H1 (cell line): ENCODE data around the gene ZNF280C. TPM values are rescaled to one million over a fixed set of nuclear protein-coding genes. Genes with fewer than 3 reads are reported as not detected.

ENCODE experiments used
- CTCF ChIA-PET: fragments of 300-600 bp; sonication (Branson Sonifier 250); formaldehyde crosslinking; loops from one replicate; lab custom pipeline; 2021; ENCODE audit not compliant: partially characterized antibody; lab: Charles Lee
- POLR2A ChIA-PET: fragments of 300-600 bp; sonication (Branson Sonifier 250); formaldehyde crosslinking; loops from one replicate; lab custom pipeline; 2021; ENCODE audit warnings: inconsistent platforms; ENCODE audit not compliant: partially characterized antibody; lab: Charles Lee
- DNase-seq, 2 experiments: peaks; one replicate each; pipeline versions ENCODE4 v3.0.0 to v3.0.0-alpha.2; 2010 to 2022; ENCODE audit warnings: low spot score in 2 of 2, low read depth in 1 of 2, mixed read lengths in 1 of 2
- FAIRE-seq: peaks from 2 replicates; lab custom pipeline; 2011; peaks lifted over from hg19 to GRCh38; lab: Jason Lieb, UNC
- H2AFZ ChIP-seq: 2 replicates; pipeline ENCODE4 v1.8.1; 2012; ENCODE audit warnings: low read length, inconsistent platforms
- H2AK5ac ChIP-seq: 2 replicates; pipeline ENCODE4 v1.6.1; 2013; ENCODE audit warnings: low read depth, low read length
- H2BK120ac ChIP-seq: replicated peaks from 2 replicates; pipeline ENCODE3; 2013; ENCODE audit warnings: low read depth, low read length, inconsistent platforms
- H2BK12ac ChIP-seq: 2 replicates; pipeline ENCODE4 v1.6.1; 2013; ENCODE audit warnings: low read depth, low read length
- H2BK15ac ChIP-seq: 2 replicates; pipeline ENCODE4 v1.6.1; 2013; ENCODE audit warnings: low read length
- H2BK20ac ChIP-seq: 2 replicates; pipeline ENCODE4 v1.6.1; 2013; ENCODE audit warnings: low read length
- H2BK5ac ChIP-seq: 2 replicates; pipeline ENCODE4 v1.6.1; 2013; ENCODE audit warnings: low read depth, low read length
- H3K14ac ChIP-seq: 2 replicates; pipeline ENCODE4 v1.6.1; 2013; ENCODE audit warnings: inconsistent platforms; ENCODE audit not compliant: insufficient read length
- H3K18ac ChIP-seq: 2 replicates; pipeline ENCODE4 v1.6.1; 2013; ENCODE audit warnings: low read length; ENCODE audit errors: extremely low read depth
- H3K23ac ChIP-seq: 2 replicates; pipeline ENCODE4 v1.6.1; 2013; ENCODE audit warnings: inconsistent platforms; ENCODE audit not compliant: insufficient read length
- H3K23me2 ChIP-seq: 2 replicates; pipeline ENCODE4 v1.6.1; 2013; ENCODE audit warnings: low read depth, low read length
- H3K27ac ChIP-seq: 2 replicates; pipeline ENCODE4 v1.6.1; 2011; ENCODE audit warnings: low read depth, low read length, inconsistent platforms
- H3K27me3 ChIP-seq, 4 experiments: replicated peaks in 1 of 4; 1 replicate in 1 of 4; 2 replicates in 3 of 4; pipeline versions ENCODE4 v1.6.1 to v1.8.1; 2011 to 2013; ENCODE audit warnings: low read length in 3 of 4, mild to moderate bottlenecking in 3 of 4, inconsistent platforms in 2 of 4, mixed read lengths in 2 of 4, moderate library complexity in 1 of 4; ENCODE audit not compliant: control insufficient read depth in 3 of 4, insufficient read depth in 3 of 4; ENCODE audit errors: extremely low read depth in 1 of 4
- H3K36me3 ChIP-seq, 4 experiments: 2 replicates each; pipeline versions ENCODE4 v1.6.1 to v1.8.1; 2011 to 2013; ENCODE audit warnings: mild to moderate bottlenecking in 4 of 4, low read length in 3 of 4, moderate library complexity in 2 of 4, control low read depth in 1 of 4, inconsistent platforms in 1 of 4; ENCODE audit not compliant: insufficient read depth in 4 of 4, control insufficient read depth in 2 of 4
- H3K4ac ChIP-seq: replicated peaks from 2 replicates; pipeline ENCODE3; 2013; ENCODE audit warnings: low read length, low read depth, mixed read lengths, inconsistent platforms; ENCODE audit not compliant: insufficient read length
- H3K4me1 ChIP-seq, 4 experiments: replicated peaks in 1 of 4; 1 replicate in 1 of 4; 2 replicates in 3 of 4; pipeline versions ENCODE4 v1.6.1 to v1.8.1; 2011 to 2013; ENCODE audit warnings: low read length in 3 of 4, inconsistent platforms in 2 of 4, mixed read lengths in 1 of 4; ENCODE audit not compliant: insufficient read depth in 4 of 4, control insufficient read depth in 3 of 4
- H3K4me2 ChIP-seq, 2 experiments: 2 replicates each; pipeline versions ENCODE4 v1.6.1 to v1.8.1; 2011 to 2013; ENCODE audit warnings: low read depth in 2 of 2, low read length in 2 of 2, control low read depth in 1 of 2, inconsistent platforms in 1 of 2, mild to moderate bottlenecking in 1 of 2; ENCODE audit not compliant: insufficient read depth in 1 of 2
- H3K4me3 ChIP-seq, 4 experiments: fragments of 200-600, 300-600 bp in 1 of 4; sonication (generic), shearing (Covaris generic), sonication (Bioruptor Twin) in 1 of 4; 2 replicates each; pipeline versions ENCODE4 v1.5.1 to v1.8.1; 2011 to 2016; ENCODE audit warnings: low read length in 4 of 4, low read depth in 3 of 4, control low read depth in 2 of 4, inconsistent platforms in 2 of 4, mild to moderate bottlenecking in 2 of 4, mixed read lengths in 1 of 4, moderate library complexity in 1 of 4; ENCODE audit not compliant: insufficient read depth in 2 of 4; ENCODE audit errors: extremely low read depth in 1 of 4
- H3K56ac ChIP-seq: replicated peaks from 2 replicates; pipeline ENCODE3; 2013; ENCODE audit warnings: low read depth, mild to moderate bottlenecking, mixed read lengths, low read length, inconsistent platforms; ENCODE audit not compliant: insufficient read length
- H3K79me1 ChIP-seq: 2 replicates; pipeline ENCODE4 v1.6.1; 2013; ENCODE audit warnings: low read depth, low read length, control low read depth
- H3K79me2 ChIP-seq, 2 experiments: 2 replicates each; pipeline versions ENCODE4 v1.6.1 to v1.8.1; 2012 to 2013; ENCODE audit warnings: low read length in 2 of 2, mild to moderate bottlenecking in 2 of 2, inconsistent platforms in 1 of 2; ENCODE audit not compliant: insufficient read depth in 2 of 2, control insufficient read depth in 1 of 2
- H3K9ac ChIP-seq, 4 experiments: replicated peaks in 1 of 4; 1 replicate in 1 of 4; 2 replicates in 3 of 4; pipeline versions ENCODE4 v1.6.1 to v1.8.1; 2011 to 2013; ENCODE audit warnings: low read depth in 3 of 4, low read length in 3 of 4, control low read depth in 2 of 4, mild to moderate bottlenecking in 2 of 4, moderate library complexity in 2 of 4, inconsistent platforms in 1 of 4; ENCODE audit errors: extremely low read depth in 1 of 4
- H3K9me3 ChIP-seq, 2 experiments: 2 replicates each; pipeline versions ENCODE4 v1.6.1 to v1.8.1; 2012 to 2013; ENCODE audit warnings: mild to moderate bottlenecking in 2 of 2, moderate library complexity in 2 of 2, control low read depth in 1 of 2, inconsistent platforms in 1 of 2, low read depth in 1 of 2, low read length in 1 of 2, mixed read lengths in 1 of 2; ENCODE audit not compliant: insufficient read depth in 2 of 2
- H4K20me1 ChIP-seq, 2 experiments: replicated peaks in 1 of 2; 2 replicates each; pipeline versions ENCODE3 to v1.8.1; 2011 to 2013; ENCODE audit warnings: inconsistent platforms in 2 of 2, low read length in 2 of 2, mild to moderate bottlenecking in 1 of 2; ENCODE audit not compliant: insufficient read depth in 2 of 2, control insufficient read depth in 1 of 2
- H4K5ac ChIP-seq: 2 replicates; pipeline ENCODE4 v1.6.1; 2013; ENCODE audit warnings: low read length, low read depth, mixed read lengths, inconsistent platforms; ENCODE audit not compliant: insufficient read length
- H4K8ac ChIP-seq: 2 replicates; pipeline ENCODE4 v1.8.0; 2013; ENCODE audit warnings: mild to moderate bottlenecking, moderate library complexity, low read length, inconsistent platforms; ENCODE audit not compliant: insufficient read depth; ENCODE audit errors: extremely low read depth
- H4K91ac ChIP-seq: replicated peaks from 2 replicates; pipeline ENCODE3; 2013; ENCODE audit warnings: low read length, mixed read lengths, inconsistent platforms; ENCODE audit not compliant: insufficient read length
- RXRA ChIP-seq: IDR thresholded peaks from 2 replicates; pipeline ENCODE4 v1.6.1; 2011; ENCODE audit warnings: low read depth, mild to moderate bottlenecking, low read length, moderate library complexity; ENCODE audit not compliant: insufficient read depth
- ZNF274 ChIP-seq: IDR thresholded peaks from 2 replicates; pipeline ENCODE4 v1.7.0; 2012; ENCODE audit warnings: low read length, borderline replicate concordance; ENCODE audit errors: extremely low read depth
- WGBS, 2 experiments: shearing (Covaris generic) in 1 of 2; methylation state at CpG; one replicate each; pipeline versions ENCODE4 v1.1.6 to v1.1.7; 2013 to 2015; ENCODE audit warnings: low lambda C conversion rate in 2 of 2, mixed read lengths in 2 of 2, inconsistent platforms in 1 of 2, low coverage in 1 of 2, missing lambda C conversion rate in 1 of 2; ENCODE audit not compliant: insufficient replicate concordance in 2 of 2, insufficient coverage in 1 of 2, insufficient read length in 1 of 2; ENCODE audit errors: extremely low coverage in 1 of 2, missing lambda C conversion rate in 1 of 2; 5-methylcytosine and 5-hydroxymethylcytosine counted together
- polyA plus RNA-seq, 7 experiments: library from polyadenylated mRNA; depleted of rRNA in 3 of 7; stranded (reverse) in 5 of 7; unstranded in 2 of 7; fragments of >200 nt in 5 of 7; fragments of 200-250 nt in 2 of 7; gene quantifications; 1 replicate in 5 of 7; 2 replicates in 1 of 7; 4 replicates in 1 of 7; pipeline versions ENCODE4 v1.2.1 to v1.2.3, GENCODE V29; 2011 to 2013; ENCODE audit warnings: missing spikeins in 2 of 7, mixed read lengths in 2 of 7
- total RNA-seq: library from RNA; stranded (reverse); fragmentation: NEBNext Ultra II Directional; extraction: Animal tissue kit (Norgen Biotek cat#: 25700); gene quantifications from 2 replicates; pipeline ENCODE4 v1.2.1, GENCODE V29; 2021
- TF ChIP-seq, protein P1 (sequence below), 3 experiments: IDR thresholded peaks; 1 replicate in 2 of 3; 2 replicates in 1 of 3; pipeline versions ENCODE4 v1.5.1 to v1.6.1; 2011; ENCODE audit warnings: low read length in 3 of 3, mild to moderate bottlenecking in 3 of 3, inconsistent platforms in 2 of 3, low read depth in 1 of 3, moderate library complexity in 1 of 3; ENCODE audit not compliant: insufficient read depth in 1 of 3; ENCODE audit errors: control extremely low read depth in 1 of 3

Gene ZNF280C
- total and polyA plus RNA-seq, 2 of the 8 experiments (the other 6 are each of a cell fraction or from before 2014, with no cell fraction given) = 8.4 to 13.4 TPM

- Histone ChIP-seq H4K20me1 (no peaks in the 10 kb centered on the region), H3K14ac (no peak overlapping the region), H2AK5ac (no peak overlapping the region), H3K4me2 (peak overlapping the region; percentile 56 to 69), H3K4ac (no peak overlapping the region), H3K27me3 (no peaks in the 10 kb centered on the region), H3K27ac (peak overlapping the region; percentile 75), H3K36me3 (no peaks in the 10 kb centered on the region; a peak in 1 of 8 replicates), H3K18ac (no peak overlapping the region; the same call in 1 of the 2 replicates), H3K9ac (peak overlapping the region; percentile 61 to 92 (median 82)), H3K79me2 (peaks cover 0 to 48% of the 10 kb centered on the region in 2 experiments; a peak in 3 of 4 replicates), H2BK15ac (no peak overlapping the region), H3K4me1 (no peaks in the 10 kb centered on the region; a peak in 1 of 7 replicates), H3K9me3 (no peaks in the 10 kb centered on the region), H3K79me1 (no peaks in the 10 kb centered on the region; the same call in 1 of the 2 replicates), H3K23ac (no peak overlapping the region), H2BK12ac (no peak overlapping the region), H3K4me3 (peak overlapping the region; percentile 78 to 97 (median 92)), H2BK5ac (no peak overlapping the region), H2AFZ (no peak overlapping the region), H4K8ac (no peak overlapping the region), H3K23me2 (no peaks in the 10 kb centered on the region), H4K91ac (no peak overlapping the region), H2BK20ac (no peak overlapping the region), H2BK120ac (no peak overlapping the region), H4K5ac (no peak overlapping the region), H3K56ac (peak overlapping the region; percentile 4)
- TF ChIP-seq RXRA (no peak), ZNF274 (no peak)
- TF ChIP-seq, protein P1, sequence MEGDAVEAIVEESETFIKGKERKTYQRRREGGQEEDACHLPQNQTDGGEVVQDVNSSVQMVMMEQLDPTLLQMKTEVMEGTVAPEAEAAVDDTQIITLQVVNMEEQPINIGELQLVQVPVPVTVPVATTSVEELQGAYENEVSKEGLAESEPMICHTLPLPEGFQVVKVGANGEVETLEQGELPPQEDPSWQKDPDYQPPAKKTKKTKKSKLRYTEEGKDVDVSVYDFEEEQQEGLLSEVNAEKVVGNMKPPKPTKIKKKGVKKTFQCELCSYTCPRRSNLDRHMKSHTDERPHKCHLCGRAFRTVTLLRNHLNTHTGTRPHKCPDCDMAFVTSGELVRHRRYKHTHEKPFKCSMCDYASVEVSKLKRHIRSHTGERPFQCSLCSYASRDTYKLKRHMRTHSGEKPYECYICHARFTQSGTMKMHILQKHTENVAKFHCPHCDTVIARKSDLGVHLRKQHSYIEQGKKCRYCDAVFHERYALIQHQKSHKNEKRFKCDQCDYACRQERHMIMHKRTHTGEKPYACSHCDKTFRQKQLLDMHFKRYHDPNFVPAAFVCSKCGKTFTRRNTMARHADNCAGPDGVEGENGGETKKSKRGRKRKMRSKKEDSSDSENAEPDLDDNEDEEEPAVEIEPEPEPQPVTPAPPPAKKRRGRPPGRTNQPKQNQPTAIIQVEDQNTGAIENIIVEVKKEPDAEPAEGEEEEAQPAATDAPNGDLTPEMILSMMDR (IDR thresholded peaks at IDR 0.05; ENCODE audit: control extremely low read depth in 1 of 3, insufficient read depth in 1 of 3, low read depth in 1 of 3, low read length in 3 of 3) = no peak
- CTCF ChIA-PET = no interaction called here
- FAIRE-seq (no peak), DNase-seq (no peak)
- POLR2A ChIA-PET = interaction anchor here (0.7 to 1.5 kb wide), 12 partner anchors 9 to 110 kb away, joined by 3 to 6 read pairs (median 3); partner anchors contain the start of gene SLC25A14
- 0% methylated on average over 11 of the region's 13 CpGs; no CpG with 5 or more reads in 1 of the 2 experiments for WGBS, 2 experiments
Observed at GRCh38 chrX:130267956-130268448, 697 bp downstream of the ZNF280C start.
